SKM-1 treated with dmso at 0.1 percent for 144 hours (cell line): ENCODE results near the gene FAF1.

Experiments
- DNase-seq: peaks from one replicate; lab custom pipeline; 2025; ENCODE audit not compliant: unreplicated experiment; lab: John Stamatoyannopoulos, UW

The FAF1 gene

DNA sequence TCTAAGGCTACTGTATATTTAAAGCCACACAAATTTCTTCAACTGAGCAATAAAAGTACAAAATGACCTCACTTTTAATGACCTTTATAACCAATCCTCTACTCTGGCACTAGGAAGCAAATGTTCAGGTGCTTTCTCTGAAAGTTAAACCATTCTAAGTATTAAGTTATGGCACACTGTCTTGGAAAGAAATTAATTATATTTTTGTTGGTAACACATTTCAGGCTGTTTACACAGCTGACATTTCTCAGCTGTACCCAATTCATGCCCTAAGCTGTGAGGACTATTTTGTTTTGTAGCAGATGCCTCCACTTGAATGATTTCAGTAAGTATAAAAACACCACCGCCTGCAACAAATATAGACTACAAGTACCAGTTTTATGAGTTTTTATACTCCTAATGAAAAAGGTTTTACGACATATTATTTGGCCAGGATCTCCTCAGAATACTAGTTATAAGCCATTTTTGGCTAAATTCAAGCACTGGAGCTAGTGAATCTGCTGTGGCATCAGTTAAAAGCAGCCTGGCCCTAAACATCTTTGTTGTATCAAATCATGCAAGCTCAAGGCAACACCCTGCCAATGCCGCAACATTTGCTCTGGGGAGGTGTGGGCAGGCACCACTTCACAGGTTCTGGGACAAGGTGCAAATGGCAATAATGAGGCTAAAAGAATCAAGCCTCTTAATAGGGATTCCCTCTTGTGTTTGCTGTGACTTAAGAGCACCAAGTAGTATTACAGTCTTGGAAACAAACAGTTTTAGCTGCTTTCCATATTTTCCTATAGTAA, 308.4 kb downstream of the FAF1 start:
- no peak for DNase-seq

DNA sequence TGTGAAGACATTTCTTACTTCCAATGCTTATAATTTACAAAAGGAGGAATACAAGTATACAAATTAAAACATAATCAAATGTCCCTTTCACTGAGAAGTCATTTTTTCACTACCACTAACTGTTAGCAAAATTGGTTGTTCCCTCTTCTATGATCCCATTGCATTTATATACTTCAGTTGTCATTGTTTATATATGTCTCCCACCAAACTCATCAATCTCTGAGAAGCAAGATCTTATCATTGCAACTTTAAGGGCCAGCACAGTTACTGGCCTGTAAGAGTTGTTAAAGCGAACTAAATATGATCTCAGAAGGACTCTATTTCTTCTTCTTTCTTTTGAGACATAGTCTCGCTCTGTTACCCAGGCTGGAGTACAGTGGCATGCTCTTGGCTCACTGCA, 313.5 kb downstream of the FAF1 start:
- no peak for DNase-seq

DNA sequence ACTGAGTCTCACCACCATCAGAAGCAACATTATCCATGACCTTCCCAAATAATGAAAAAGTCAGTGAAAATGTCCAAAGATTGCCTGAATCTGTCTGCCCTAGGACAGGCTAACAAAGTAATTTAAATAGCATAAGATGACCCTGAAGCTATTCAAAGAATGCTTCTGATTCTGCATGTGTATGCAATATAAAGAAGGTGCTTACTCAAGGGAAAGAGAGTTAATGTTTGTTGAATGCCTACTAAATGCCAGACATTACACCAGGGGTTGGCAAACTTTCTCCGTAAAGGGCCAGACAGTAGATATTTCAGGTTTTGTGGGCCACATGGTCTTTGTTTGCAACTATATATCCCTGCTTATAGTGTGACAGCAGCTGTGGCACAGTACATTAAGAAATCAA, 314.9 kb downstream of the FAF1 start:
- no peak for DNase-seq

DNA sequence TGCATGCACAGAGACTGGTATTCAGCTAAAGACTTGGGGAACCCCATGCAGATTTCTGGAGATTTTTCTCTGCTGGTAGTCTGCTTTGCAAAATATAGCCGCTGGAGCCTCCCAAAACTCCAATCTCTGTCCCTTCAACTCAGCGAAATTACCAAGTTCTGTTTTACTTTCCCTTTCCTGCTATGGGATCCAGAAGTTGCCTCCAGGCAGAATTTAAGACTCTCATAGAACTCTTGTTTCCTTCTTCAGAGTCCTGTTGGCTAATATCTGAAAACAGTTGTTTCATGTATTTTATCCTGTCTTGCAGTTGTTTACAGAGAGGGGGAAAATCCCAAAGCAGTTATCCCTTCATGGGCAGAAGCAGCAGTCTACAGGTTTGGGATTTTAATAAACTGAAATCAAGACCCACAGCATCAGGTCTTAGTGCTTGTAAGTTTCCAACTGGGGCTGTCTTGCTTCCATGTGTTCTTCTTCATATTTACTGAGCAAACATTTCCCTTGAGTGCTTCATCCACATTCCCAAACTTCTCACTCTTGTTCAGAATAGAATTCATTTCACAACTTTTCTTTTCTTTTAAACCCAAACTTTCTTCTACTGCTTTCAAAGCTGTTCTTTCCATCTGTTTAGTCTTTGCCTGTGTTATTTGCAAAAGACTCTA, 315.5 kb downstream of the FAF1 start:
- no peak for DNase-seq

DNA sequence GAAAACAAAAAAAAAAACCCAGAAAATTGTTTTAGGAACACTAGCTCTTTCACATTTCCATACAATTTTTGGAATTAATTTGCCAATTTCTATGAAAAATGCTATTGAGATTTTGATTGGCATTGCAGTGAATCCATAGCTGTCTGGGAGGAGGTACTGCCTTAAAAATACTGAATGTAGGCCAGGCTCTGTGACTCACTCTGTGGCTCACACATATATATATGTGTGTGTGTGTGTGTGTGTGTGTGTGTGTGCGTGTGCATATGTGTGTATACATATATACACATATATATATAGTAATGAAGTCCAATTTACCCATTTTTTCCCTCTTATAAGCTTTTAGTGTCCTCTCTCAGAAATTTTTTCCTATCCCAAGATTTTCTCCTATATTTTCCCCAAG, 322.6 kb downstream of the FAF1 start:
- no peak for DNase-seq

DNA sequence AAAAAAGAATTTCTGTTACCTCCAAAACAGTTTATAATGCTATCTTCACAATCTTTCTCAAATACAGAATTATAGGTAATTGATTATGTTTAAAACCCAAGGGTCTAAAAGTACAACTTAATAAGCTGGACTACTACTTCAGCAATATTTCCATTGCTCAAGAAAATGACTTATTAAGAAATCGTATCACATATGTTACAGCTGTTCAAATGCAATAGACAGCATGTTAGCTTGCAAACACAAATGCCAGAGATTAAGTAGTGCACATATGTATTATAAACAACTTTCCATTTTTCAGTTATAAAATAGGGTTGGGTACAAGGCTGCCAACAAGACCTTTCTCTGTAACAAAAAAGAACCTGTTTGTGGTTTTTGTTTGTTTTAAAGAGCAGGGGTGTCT, 325.8 kb downstream of the FAF1 start:
- DNase-seq, result no peak

DNA sequence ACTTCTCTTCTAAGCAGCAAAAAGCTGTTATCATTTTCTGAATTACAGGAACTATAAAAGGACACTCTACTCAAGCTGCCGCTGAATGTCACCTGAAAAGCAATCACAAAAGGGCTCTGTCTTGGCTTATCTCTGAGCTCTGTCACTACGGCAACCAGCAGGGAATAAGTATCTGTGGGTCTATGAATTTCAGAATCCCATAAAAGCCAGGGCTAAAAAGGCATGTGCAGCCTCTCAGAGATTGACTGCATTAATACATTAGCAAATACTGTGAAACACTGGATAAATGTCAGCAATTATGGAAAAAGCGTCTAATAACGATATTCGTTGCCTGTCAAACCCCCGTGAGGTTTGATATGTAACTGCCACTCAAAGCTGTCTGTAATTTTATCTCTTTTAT, 326.6 kb downstream of the FAF1 start:
- no peak for DNase-seq

DNA sequence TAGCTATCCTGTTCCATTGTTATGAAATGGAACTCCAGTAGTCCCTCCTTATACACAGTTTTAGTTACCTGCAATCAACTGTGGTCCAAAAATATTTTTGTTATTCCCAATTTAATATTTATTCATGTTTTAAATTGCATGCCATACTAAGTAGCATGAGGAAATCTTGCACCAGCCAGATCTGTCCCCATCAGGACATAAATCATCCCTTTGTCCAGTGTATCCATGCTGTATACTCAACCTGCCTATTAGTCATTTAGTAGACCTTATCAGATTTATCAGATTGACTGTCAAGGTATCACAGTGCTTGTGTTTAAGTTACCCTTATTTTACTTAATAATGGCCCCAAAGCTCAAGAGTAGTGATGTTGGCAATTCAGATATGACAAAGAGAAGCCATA, 328.9 kb downstream of the FAF1 start:
- no peak for DNase-seq

DNA sequence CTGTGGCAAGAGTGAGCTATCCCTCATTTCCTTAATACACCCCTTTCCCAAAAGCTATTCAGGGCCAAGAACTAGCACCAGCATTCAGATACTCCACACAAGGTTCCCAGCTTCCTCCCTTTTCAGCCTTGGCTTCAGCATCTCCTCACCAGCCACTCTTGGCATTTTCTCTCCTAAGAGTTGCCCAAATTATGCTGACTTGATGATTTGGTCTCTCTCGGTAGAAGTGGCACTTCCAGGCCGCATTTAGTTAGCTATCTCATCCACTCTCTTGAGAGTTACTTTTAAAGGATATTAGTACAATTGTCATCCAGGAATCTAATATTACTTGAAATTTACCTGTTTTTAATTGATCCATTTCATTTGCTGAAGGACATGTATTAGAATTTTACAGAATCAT, 337.8 kb downstream of the FAF1 start:
- DNase-seq, result no peak

DNA sequence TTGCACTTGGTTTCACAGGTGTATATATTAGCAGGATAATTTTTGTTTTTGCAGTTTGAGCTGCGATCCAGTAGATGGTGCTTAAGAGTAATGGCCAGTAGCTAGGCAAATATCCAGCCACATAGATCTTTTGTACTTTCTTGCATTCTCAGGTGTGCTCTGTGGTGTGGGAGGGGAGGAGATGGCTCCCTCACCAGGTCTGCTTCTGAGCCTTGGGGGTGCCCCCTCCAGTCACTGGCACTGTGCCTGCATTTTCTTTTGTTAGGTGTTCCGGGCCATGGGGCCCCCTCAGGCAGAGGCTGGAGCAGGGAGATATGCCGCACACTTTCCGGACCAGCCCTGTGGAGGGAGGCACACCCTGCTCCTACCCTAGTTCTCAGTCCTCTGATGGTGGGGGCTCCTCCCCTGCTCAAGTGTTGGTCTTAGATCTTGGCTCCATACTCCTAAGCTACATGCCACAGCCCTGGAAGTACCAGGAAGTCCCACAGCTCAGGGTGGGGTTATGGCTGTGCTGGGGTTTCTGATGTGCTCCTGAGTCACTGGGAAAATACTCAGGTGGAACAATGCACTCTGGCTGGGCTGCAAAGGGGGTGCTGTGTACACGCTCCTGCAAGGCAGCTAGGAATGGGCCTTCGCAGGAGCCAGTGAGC, 339.3 kb downstream of the FAF1 start:
- no peak for DNase-seq

DNA sequence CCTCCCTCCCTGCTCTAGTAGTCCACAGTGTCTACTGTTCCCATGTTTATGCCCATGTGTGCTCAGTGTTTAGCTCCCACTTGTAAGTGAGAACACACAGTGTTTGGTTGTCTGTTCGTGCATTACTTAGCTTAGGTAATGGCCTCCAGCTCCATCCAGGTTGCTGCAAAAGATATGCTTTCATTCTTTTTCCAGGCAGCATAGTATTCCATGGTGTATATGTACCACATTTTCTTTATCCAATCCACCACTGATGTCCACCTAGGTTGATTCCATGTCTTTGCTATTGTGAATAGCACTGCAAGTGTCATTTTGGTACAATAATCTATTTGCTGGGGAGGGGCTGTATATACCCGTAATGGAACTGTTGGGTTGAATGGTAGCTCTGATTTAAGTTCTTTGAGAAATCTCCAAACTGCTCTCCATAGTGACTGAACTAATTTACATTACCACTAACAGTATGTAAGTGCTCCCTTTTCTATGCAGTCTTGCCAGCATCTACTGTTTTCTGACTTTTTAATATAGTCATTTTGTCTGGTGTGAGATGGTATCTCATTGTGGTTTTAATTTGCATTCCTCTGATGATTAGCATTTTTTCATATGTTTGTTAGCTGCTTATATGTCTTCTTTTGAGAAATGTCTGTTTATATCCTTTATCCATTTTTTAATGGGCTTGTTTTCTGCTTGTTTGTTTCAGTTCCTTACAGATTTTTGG, 344.9 kb downstream of the FAF1 start:
- no peak for DNase-seq

DNA sequence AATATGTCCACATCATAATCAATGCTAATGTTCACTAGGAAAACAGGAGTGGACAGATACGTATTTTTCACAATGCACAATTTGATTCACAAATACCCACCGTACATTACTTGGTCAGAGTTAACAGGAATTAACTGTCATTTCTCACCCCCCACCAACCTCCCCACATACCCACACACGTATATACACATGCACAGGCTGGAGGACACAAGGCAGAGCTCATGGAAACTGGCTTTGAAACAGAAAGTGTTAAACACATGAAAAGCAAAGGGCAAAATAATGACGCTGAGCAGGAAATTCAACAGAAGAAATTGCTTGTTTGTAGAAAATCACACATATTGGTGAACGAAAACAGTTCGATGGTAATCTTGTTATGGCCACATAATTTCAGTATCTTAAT, 348.4 kb downstream of the FAF1 start:
- no peak for DNase-seq

DNA sequence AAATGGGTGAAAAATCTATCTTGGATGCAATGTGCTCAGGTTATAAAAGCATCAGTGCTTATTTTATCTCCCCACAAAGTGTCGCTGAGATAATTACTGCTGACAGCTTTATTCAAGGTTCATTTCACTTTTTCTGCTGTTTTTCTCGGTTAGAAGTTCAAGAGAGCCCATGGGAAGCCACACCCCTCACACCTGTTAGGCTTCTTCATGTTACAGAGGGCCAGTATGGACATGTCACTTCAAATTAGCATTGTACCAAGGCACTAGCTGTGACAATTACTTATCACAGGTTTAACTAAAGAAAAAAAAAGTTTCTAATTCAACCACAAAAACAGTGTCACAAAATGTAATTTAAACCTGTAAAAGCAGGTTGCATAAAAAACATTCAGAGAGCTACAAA, 349.5 kb downstream of the FAF1 start:
- no peak for DNase-seq

DNA sequence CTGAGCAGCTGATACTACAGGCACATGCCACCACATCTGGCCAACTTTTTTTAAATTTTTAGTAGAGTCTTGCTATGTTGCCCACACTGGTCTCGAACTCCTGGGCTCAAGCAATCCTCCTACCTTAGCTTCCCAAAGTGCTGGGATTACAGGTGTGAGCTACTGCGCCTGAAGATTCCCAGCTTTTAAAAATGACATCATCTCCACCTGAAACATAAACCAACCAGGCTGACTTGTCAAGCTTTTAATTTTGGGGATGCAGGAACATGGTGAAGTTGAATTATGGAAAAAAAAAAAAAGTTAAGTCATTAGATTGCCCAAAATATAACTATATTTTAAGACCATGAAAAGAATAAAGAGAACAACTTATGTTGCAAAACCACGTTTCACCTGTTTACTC, 350.6 kb downstream of the FAF1 start:
- no peak for DNase-seq

DNA sequence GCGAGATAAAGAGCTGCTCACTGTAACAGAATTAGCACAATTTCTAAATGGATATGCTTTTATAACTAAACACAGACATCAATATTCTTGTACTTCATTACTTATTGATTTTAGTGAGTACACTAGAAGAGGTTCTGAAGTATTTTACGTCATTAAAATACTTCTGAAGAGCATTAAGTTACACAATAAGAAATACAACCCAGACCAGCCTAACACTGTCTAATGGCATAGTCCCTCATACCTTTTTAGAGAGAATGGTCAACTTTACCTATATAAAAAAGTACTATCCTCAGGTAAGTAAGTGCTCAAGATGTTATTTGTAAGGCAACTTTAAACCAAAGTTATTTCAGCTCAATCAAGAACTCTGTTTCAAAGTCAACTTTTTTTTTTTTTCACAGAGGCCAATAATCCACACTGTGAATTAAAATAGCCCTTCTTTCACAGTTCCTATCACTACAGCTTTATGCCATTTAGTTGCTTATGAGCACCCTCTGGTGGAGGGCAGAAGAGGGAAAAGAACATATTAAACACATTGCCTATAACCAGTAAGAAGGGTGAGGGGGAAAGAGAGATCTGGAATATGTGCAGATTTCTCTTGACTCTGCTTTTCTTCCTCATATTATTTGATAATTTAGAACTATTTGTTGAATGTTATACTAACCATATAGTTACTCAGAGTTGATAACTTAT, 354.7 kb downstream of the FAF1 start:
- peak; percentile 28 for DNase-seq

DNA sequence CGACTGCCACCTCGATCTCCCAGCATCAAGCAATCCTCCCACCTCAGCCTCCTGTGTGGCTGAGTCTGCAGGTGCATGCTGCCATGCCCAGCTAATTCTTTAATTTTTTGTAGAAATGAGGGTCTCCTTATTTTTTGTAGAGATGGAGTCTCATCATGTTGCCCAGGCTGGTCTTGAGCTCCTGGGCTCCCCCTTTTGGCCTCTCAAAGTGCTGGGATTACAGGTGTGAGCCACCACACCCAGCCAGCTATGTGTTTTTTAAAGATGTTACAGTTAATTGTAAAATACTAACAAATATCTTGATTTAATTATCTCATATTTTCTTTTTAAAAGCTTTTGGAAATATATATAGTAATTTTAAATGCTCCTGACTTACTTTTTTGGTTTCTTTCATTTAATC, 355.5 kb downstream of the FAF1 start:
- DNase-seq, result no peak

DNA sequence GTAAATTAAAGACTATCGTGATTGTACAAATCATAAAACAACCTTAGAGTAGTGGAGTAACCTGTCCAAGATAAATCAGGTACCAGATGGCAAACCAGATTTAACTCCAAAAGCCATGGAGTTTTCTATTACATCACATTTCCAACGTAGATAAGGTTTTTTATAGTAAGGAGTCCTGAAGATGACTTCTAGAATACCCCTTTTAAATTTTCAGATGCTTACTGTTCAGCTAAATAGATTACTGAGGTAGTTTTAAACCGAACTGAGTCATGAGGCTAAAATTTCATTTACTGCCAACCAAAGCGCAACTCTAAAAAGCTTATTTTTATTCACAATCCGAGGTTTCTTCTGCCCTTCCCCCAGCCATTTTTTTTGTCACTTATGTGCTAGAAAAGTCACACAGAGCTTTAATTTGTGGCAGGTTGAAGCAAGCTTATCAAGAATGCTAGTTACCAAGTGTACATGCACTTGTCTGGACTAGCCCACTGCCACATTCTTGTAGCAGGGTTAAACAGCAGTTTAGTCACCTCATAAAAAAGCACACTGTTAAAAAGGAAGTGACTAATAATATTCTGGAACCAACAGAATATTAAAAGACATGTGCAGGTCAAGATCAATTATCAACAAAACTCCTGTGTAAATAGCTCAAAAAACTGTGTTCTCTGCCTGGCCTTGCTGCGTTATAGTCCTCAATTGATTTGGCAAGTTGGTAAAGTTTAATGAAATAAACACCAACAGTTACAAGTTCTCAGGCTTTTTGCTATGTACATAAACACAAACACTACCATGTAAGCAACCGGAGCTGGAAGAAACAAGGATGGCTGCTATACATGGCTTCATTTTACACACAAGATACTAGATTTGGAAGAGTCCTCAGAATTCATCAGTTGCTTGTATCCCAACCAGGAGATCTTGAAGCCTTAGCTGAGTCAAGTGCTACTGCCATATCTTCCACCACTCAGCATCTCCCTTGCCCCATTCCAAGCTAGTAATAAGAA, 356.5 kb downstream of the FAF1 start:
- no peak for DNase-seq

DNA sequence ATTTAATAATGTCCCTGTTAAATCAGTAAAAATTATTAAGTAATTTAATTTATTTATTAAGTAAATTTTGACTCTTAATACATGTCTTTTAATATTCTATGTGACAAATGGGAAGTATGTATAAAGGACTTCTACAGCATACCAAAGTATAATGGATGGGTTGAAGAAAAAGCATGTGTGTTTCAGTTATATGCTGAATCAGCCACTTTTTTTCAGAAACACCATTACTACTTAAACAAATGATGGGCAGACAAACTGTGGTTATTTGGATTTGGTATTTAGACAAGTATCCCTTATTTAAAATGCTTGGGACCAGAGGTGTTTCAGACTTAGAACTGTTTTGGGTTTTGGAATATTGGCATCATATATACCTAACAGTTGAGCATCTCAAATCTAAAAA, 360.5 kb downstream of the FAF1 start:
- DNase-seq, result no peak

DNA sequence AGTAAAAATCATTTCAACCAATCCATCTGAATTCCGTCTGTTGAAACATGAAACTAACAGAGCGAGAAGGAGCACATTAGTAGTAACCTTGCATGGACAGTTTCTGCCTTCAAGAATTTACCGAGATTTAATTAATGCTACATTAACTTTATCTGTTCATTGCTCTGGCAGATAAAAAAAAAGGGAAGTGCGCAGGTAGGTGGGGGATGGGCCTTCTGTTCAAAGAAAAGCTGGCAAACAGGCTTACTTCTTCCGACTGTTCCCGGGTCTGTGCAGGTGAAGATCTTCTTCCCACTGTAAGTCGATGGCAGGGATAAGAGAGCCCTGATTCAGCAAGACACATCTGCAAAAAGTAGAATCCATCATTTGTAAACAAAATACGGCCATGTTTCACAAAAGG, 364.2 kb downstream of the FAF1 start:
- DNase-seq, result no peak

DNA sequence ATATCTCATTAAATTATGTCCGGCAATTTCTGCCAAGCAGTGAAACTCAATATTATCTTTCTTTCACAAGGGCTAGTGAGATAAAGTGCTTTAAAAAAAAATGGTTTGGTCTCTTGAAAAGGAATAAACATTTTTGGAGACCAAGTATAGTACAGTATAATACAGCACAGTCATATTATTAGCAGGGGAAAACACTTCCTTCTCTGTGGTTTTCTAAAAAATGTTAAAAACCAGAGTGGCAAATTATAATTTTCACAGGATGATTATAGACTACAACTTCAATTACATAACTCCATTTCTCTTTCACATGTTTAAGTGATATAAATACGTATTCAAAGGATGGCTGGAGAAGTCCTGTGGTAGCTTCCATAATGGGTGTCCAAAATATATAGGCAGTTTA, 366.6 kb downstream of the FAF1 start:
- DNase-seq, result no peak
